BE2C (cell line): ENCODE results near the gene SYT2. TPM values are rescaled to one million over a fixed set of nuclear protein-coding genes. Genes with fewer than 3 reads are reported as not detected.
A peak's percentile ranks its signal among the peaks of the same experiment; 100 is the strongest.

ENCODE experiments used
- DNase-seq: peaks from one replicate; pipeline ENCODE4 v3.0.0-alpha.2; 2020
- H3K27me3 ChIP-seq: fragments of 250-450 bp; sonication (Bioruptor Pico); 2 replicates; pipeline ENCODE4 v1.5.1; 2020; ENCODE audit warnings: mild to moderate bottlenecking
- H3K36me3 ChIP-seq: fragments of 250-450 bp; sonication (Bioruptor Pico); 2 replicates; pipeline ENCODE4 v1.5.1; 2020; ENCODE audit warnings: mild to moderate bottlenecking
- H3K4me1 ChIP-seq: fragments of 250-450 bp; sonication (Bioruptor Pico); 2 replicates; pipeline ENCODE4 v1.5.1; 2020
- H3K4me3 ChIP-seq: 2 replicates; pipeline ENCODE4 v1.5.1; 2011; ENCODE audit warnings: low read depth, low read length
- H3K9me3 ChIP-seq: fragments of 250-450 bp; sonication (Bioruptor Pico); 2 replicates; pipeline ENCODE4 v1.5.1; 2020
- polyA plus RNA-seq: library from polyadenylated mRNA; unstranded; fragments of >200 nt; gene quantifications from one replicate; pipeline ENCODE4 v1.2.1, GENCODE V29; 2012; ENCODE audit warnings: low read depth, missing spikeins; ENCODE audit not compliant: insufficient read length, insufficient read depth
- TF ChIP-seq, protein P1 (sequence below): IDR thresholded peaks from 2 replicates; pipeline ENCODE4 v1.5.1; 2012; ENCODE audit warnings: mild to moderate bottlenecking, low read depth, low read length

Gene SYT2
- polyA plus RNA-seq, result 0.34 TPM

DNA sequence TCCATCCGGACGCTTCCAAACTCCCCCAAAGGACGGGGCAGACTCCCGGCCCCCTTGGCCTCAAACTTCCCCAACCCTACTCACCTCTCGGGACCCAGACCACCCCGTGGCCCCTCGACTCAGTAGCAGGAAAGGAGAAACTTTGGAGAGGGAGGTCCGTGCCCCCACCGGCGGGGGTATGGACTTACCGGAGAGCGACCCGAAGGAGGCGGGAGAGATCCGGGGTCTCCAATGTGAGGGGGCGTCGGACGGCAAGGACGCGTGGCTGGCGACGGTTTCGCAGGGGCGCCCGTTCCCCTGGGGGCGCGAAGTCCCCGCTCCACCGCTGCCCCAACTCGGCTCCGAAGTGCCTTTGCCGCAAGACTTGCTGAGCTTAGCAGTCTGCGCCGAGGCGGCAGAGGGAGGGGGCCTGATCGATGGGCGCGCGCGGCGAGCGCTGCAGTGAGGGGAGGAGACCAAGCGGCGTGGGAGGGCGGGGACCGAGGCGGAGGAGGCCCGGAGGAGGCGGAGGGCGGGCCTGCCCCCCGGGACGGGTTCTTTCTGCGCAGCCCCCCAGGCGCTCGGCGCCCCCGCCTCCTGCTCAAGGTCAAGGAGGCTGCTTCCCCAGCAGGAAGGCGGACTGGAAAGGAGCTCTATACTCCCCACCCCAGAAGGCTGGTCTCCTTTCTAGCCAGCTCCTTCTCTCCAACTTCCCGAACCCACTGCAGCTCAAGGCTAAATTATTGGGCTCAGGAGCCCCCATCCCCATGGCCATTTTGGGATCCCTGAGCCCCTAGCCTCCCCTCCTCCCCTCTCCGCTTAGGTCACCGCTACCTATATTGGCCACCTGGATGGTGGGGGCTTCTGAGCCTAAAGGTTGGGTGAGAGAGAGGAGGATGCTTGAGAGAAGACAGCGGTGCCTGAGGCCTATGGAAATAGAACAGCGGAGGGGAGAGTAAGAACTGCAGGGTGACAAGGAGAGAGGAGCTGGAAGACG lies at the start of gene SYT2:
Gene SYT2, minus strand, starts transcription at position 385 of the 976 bp plus-strand sequence. CDS start 104,682 bp downstream, outside the sequence.
- peak within 1 kb of the TSS; percentile 51 for H3K4me3 ChIP-seq
- H3K4me1 ChIP-seq, result no peaks in the 10 kb centered on the region; the same call in 1 of the 2 replicates
- DNase-seq, result peak; percentile 74
- TF ChIP-seq, protein P1, sequence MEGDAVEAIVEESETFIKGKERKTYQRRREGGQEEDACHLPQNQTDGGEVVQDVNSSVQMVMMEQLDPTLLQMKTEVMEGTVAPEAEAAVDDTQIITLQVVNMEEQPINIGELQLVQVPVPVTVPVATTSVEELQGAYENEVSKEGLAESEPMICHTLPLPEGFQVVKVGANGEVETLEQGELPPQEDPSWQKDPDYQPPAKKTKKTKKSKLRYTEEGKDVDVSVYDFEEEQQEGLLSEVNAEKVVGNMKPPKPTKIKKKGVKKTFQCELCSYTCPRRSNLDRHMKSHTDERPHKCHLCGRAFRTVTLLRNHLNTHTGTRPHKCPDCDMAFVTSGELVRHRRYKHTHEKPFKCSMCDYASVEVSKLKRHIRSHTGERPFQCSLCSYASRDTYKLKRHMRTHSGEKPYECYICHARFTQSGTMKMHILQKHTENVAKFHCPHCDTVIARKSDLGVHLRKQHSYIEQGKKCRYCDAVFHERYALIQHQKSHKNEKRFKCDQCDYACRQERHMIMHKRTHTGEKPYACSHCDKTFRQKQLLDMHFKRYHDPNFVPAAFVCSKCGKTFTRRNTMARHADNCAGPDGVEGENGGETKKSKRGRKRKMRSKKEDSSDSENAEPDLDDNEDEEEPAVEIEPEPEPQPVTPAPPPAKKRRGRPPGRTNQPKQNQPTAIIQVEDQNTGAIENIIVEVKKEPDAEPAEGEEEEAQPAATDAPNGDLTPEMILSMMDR, result no peak
- no peaks in the 10 kb centered on the region for H3K36me3 ChIP-seq
- H3K9me3 ChIP-seq, result no peaks in the 10 kb centered on the region
- H3K27me3 ChIP-seq, result peaks cover 21% of the 10 kb centered on the region

DNA sequence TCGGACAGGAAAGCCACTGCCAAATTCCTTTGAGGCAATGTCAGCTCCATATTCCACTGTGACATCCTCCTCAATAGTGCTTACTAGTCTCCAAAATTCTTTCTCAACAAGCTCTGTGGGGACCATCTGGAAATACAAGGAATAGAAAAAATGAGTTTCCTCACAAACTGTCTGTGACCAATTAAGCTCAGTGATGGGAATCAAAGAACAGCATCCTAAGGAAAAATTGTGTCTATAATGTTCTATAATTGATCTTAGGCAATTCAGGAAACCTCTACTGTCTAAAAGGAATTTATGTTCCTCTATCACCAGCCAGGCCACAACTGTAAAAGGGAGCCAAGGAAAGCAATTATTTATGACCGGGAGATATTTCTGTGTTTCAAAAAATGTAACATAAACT lies 46.1 kb upstream of the SYT2 start:
- Histone ChIP-seq H3K36me3 (peaks cover 17% of the 10 kb centered on the region; the same call in 1 of the 2 replicates), H3K9me3 (no peaks in the 10 kb centered on the region), H3K4me1 (no peaks in the 10 kb centered on the region), H3K4me3 (no peak overlapping the region), H3K27me3 (no peaks in the 10 kb centered on the region)
- no peak for DNase-seq
- TF ChIP-seq, protein P1, result no peak

DNA sequence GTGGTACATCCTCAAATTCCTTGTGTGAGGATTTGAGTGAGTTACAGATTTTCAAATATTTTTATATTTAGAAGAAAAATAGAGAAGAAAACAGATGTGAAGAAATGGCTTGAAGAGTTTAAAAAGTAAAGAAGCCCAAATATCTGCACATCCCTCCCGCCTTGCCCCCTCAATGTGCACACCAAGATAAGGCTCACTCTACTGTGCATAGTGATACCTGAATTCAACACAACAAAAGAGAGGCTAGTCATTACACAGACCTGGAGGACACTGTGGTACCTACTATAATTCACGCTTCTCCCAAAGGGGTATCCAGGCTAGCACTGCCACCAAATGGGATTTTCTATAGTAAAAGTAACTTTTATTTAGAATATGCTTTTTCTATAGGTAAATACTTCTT lies 44.0 kb upstream of the SYT2 start:
- TF ChIP-seq, protein P1, result no peak
- H3K36me3 ChIP-seq, result peaks cover 20% of the 10 kb centered on the region
- no peaks in the 10 kb centered on the region for H3K9me3 ChIP-seq
- no peak overlapping the region for H3K4me3 ChIP-seq
- no peaks in the 10 kb centered on the region for H3K4me1 ChIP-seq
- DNase-seq, result no peak
- H3K27me3 ChIP-seq, result no peaks in the 10 kb centered on the region

DNA sequence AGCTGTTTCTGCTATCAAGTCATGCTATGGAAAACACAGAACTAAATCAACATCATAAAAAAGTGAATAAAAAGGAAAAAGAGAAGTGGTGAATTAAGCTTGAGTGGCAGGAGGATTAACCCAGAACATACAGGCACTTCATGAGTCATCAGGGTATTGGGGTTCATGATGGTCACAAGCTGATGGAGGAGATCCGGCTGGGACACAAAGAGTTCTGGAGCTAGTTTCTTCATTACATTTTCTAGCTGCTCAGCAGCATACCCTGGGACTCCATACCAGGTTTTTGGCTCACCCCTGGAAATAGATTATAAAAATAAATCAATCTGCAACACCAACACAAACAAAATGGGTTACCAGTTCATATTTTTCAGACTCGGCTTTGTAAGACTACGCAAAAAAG lies 42.5 kb upstream of the SYT2 start:
- Histone ChIP-seq H3K9me3 (no peaks in the 10 kb centered on the region), H3K36me3 (peaks cover 20% of the 10 kb centered on the region)
- no peak for DNase-seq

DNA sequence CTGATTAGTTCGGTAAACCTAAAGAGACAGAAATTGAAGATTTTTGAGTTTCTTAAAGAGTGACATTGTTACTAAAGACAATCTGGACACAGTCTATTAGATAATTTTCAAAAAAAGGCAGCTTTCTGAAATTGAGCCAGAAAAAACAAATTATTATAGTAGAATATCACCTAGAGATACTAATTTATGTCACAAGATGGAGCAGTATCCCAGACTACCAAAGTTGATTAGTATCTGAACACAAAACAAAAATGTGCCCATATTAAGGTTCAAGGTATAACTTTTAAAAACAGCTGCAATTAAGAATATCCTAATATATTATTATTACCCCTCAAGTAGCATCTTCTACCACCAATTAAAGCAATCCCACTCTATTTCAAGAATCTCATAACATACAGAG lies 40.5 kb upstream of the SYT2 start:
- Histone ChIP-seq H3K4me3 (no peak overlapping the region), H3K36me3 (peaks cover 18% of the 10 kb centered on the region), H3K9me3 (no peaks in the 10 kb centered on the region), H3K4me1 (no peaks in the 10 kb centered on the region), H3K27me3 (no peaks in the 10 kb centered on the region)
- TF ChIP-seq, protein P1, result no peak
- no peak for DNase-seq

More for the DNA sequence above, 42.5 kb upstream of the SYT2 start:
- TF ChIP-seq, protein P1, result no peak
- Histone ChIP-seq H3K27me3 (no peaks in the 10 kb centered on the region), H3K4me3 (no peak overlapping the region), H3K4me1 (no peaks in the 10 kb centered on the region)

DNA sequence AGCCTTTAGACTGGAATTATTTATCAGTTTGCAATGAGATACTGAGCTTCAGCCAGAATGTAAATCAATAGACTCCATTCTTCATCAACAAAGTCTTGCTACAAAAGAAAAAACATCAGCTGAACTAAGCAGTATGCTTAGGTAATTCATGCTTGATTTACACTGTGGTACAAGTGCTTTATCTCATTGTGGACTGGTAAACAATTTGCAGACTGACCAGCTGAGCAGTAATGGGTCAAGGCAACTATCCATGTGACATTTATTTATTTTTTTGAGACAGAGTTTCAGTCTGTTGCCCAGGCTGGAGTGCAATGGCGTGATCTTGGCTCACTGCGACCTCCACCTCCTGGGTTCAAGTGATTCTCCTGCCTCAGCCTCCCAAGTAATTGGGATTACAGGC lies 39.8 kb upstream of the SYT2 start:
- Histone ChIP-seq H3K4me1 (no peaks in the 10 kb centered on the region), H3K4me3 (no peak overlapping the region), H3K27me3 (no peaks in the 10 kb centered on the region), H3K36me3 (peaks cover 20% of the 10 kb centered on the region), H3K9me3 (no peaks in the 10 kb centered on the region)
- DNase-seq, result no peak
- TF ChIP-seq, protein P1, result no peak
